H9 (cell line): Measurements from ENCODE around the gene PON2. TPM values are rescaled to one million over a fixed set of nuclear protein-coding genes. Genes with fewer than 3 reads are reported as not detected.

Source experiments
- DNase-seq: peaks from one replicate; pipeline ENCODE4 v3.0.0-alpha.2; 2017
- H2AFZ ChIP-seq: one replicate; pipeline ENCODE4 v1.6.1; 2013; ENCODE audit warnings: mild to moderate bottlenecking, low read length, control low read depth, moderate library complexity
- H2AK5ac ChIP-seq: 2 replicates; pipeline ENCODE4 v1.6.1; 2013; ENCODE audit warnings: low read length, control low read depth, mixed read lengths; ENCODE audit not compliant: insufficient read length
- H2BK120ac ChIP-seq: one replicate; pipeline ENCODE4 v1.6.1; 2013; ENCODE audit warnings: low read depth, mild to moderate bottlenecking, low read length, control low read depth, inconsistent platforms; ENCODE audit not compliant: poor library complexity, severe bottlenecking
- H2BK12ac ChIP-seq: 2 replicates; pipeline ENCODE4 v1.6.1; 2013; ENCODE audit warnings: low read length, control low read depth, mixed read lengths, low read depth; ENCODE audit not compliant: insufficient read length
- H2BK15ac ChIP-seq: 2 replicates; pipeline ENCODE4 v1.6.1; 2013; ENCODE audit warnings: low read depth, low read length, control low read depth
- H2BK20ac ChIP-seq: one replicate; pipeline ENCODE4 v1.6.1; 2013; ENCODE audit warnings: low read depth, mild to moderate bottlenecking, low read length, control low read depth, inconsistent platforms; ENCODE audit not compliant: poor library complexity, severe bottlenecking
- H2BK5ac ChIP-seq: 2 replicates; pipeline ENCODE4 v1.6.1; 2013; ENCODE audit warnings: low read length, control low read depth, mixed read lengths; ENCODE audit not compliant: insufficient read length
- H3K14ac ChIP-seq: 2 replicates; pipeline ENCODE4 v1.6.1; 2013; ENCODE audit warnings: low read length, control low read depth; ENCODE audit not compliant: insufficient read depth
- H3K18ac ChIP-seq: 2 replicates; pipeline ENCODE4 v1.6.1; 2013; ENCODE audit warnings: low read depth, mild to moderate bottlenecking, mixed read lengths, low read length, control low read depth; ENCODE audit not compliant: insufficient read length
- H3K23ac ChIP-seq: 2 replicates; pipeline ENCODE4 v1.6.1; 2013; ENCODE audit warnings: low read length, control low read depth, mixed read lengths, low read depth; ENCODE audit not compliant: insufficient read length
- H3K23me2 ChIP-seq: 2 replicates; pipeline ENCODE4 v1.6.1; 2013; ENCODE audit warnings: low read depth, mild to moderate bottlenecking, mixed read lengths, low read length, control low read depth; ENCODE audit not compliant: insufficient read length, poor library complexity, severe bottlenecking
- H3K27ac ChIP-seq: 2 replicates; pipeline ENCODE4 v1.5.1; 2013; ENCODE audit warnings: low read length, control low read depth, mixed read lengths, low read depth; ENCODE audit not compliant: insufficient read length
- H3K27me3 ChIP-seq: 2 replicates; pipeline ENCODE4 v1.6.1; 2013; ENCODE audit warnings: low read length, control low read depth, inconsistent platforms; ENCODE audit not compliant: insufficient read depth
- H3K4ac ChIP-seq: 2 replicates; pipeline ENCODE4 v1.6.1; 2013; ENCODE audit warnings: low read depth, mild to moderate bottlenecking, control low read depth, inconsistent platforms, low read length, moderate library complexity
- H3K4me1 ChIP-seq: 2 replicates; pipeline ENCODE4 v1.6.1; 2013; ENCODE audit warnings: low read length, control low read depth, inconsistent platforms; ENCODE audit not compliant: insufficient read depth
- H3K4me2 ChIP-seq: 2 replicates; pipeline ENCODE4 v1.6.1; 2013; ENCODE audit warnings: low read length, control low read depth, mixed read lengths; ENCODE audit not compliant: insufficient read length, insufficient read depth
- H3K56ac ChIP-seq: 2 replicates; pipeline ENCODE4 v1.6.1; 2013; ENCODE audit warnings: low read depth, mild to moderate bottlenecking, mixed read lengths, low read length, control low read depth; ENCODE audit not compliant: insufficient read length
- H3K79me1 ChIP-seq: 2 replicates; pipeline ENCODE4 v1.6.1; 2013; ENCODE audit warnings: low read depth, mild to moderate bottlenecking, moderate library complexity, low read length, control low read depth, inconsistent platforms; ENCODE audit not compliant: insufficient read depth, poor library complexity, severe bottlenecking
- H3K79me2 ChIP-seq: 2 replicates; pipeline ENCODE4 v1.6.1; 2013; ENCODE audit warnings: low read length, control low read depth, inconsistent platforms; ENCODE audit not compliant: insufficient read depth
- H3K9ac ChIP-seq: 2 replicates; pipeline ENCODE4 v1.6.1; 2013; ENCODE audit warnings: low read length, control low read depth, mixed read lengths; ENCODE audit not compliant: insufficient read length; ENCODE audit errors: extremely low read depth
- H3K9me3 ChIP-seq: one replicate; pipeline ENCODE4 v1.6.1; 2013; ENCODE audit warnings: low read depth, low read length, inconsistent platforms; ENCODE audit not compliant: control insufficient read depth
- H3T11ph ChIP-seq: one replicate; pipeline ENCODE4 v1.6.1; 2013; ENCODE audit warnings: mild to moderate bottlenecking, low read length, control low read depth, inconsistent platforms
- H4K20me1 ChIP-seq: one replicate; pipeline ENCODE4 v1.6.1; 2013; ENCODE audit not compliant: control insufficient read depth, insufficient read length, insufficient read depth
- H4K5ac ChIP-seq: 2 replicates; pipeline ENCODE4 v1.6.1; 2013; ENCODE audit warnings: low read depth, mild to moderate bottlenecking, mixed read lengths, low read length, control low read depth; ENCODE audit not compliant: insufficient read length
- H4K8ac ChIP-seq: replicated peaks from 2 replicates; pipeline ENCODE4 v1.6.1; 2013; ENCODE audit warnings: low read length, control low read depth, mixed read lengths, low read depth; ENCODE audit not compliant: insufficient read length
- H4K91ac ChIP-seq: 2 replicates; pipeline ENCODE4 v1.6.1; 2013; ENCODE audit warnings: low read depth, mild to moderate bottlenecking, moderate library complexity, mixed read lengths, low read length, control low read depth; ENCODE audit not compliant: insufficient read length
- H3K27ac Mint-ChIP-seq, 3 experiments: 2 replicates in 2 of 3; 3 replicates in 1 of 3; pipeline ENCODE4 v1.8.0; 2020 to 2021; ENCODE audit warnings: mixed read lengths in 3 of 3, mild to moderate bottlenecking in 1 of 3, moderate library complexity in 1 of 3
- H3K27me3 Mint-ChIP-seq: 2 replicates; pipeline ENCODE4 v1.8.0; 2021; ENCODE audit warnings: low read depth, mild to moderate bottlenecking, moderate library complexity, mixed read lengths
- H3K36me3 Mint-ChIP-seq, 3 experiments: 2 replicates in 2 of 3; 3 replicates in 1 of 3; pipeline ENCODE4 v1.8.0; 2020 to 2021; ENCODE audit warnings: low read depth in 3 of 3, mixed read lengths in 3 of 3; ENCODE audit not compliant: insufficient read depth in 1 of 3
- H3K4me1 Mint-ChIP-seq, 2 experiments: 2 replicates each; pipeline ENCODE4 v1.8.0; 2020; ENCODE audit warnings: mixed read lengths in 2 of 2
- H3K4me3 Mint-ChIP-seq, 2 experiments: 2 replicates in 1 of 2; 3 replicates in 1 of 2; pipeline ENCODE4 v1.8.0; 2020 to 2021; ENCODE audit warnings: mild to moderate bottlenecking in 2 of 2, mixed read lengths in 2 of 2, moderate library complexity in 1 of 2
- H3K9me3 Mint-ChIP-seq, 2 experiments: 2 replicates in 1 of 2; 3 replicates in 1 of 2; pipeline ENCODE4 v1.8.0; 2020; ENCODE audit warnings: mild to moderate bottlenecking in 2 of 2, mixed read lengths in 2 of 2, moderate library complexity in 1 of 2
- WGBS: extraction: QIAGEN DNeasy Blood & Tissue Kit; methylation state at CpG from one replicate; pipeline ENCODE4 v1.1.7; 2013; ENCODE audit warnings: missing lambda C conversion rate, low lambda C conversion rate, mixed read lengths; ENCODE audit not compliant: insufficient read length; ENCODE audit errors: extremely low coverage; 5-methylcytosine and 5-hydroxymethylcytosine counted together
- total RNA-seq: library from RNA; stranded (reverse); gene quantifications from 2 replicates; pipeline ENCODE4 v1.2.1, GENCODE V29; 2021
- TF ChIP-seq, protein P1 (sequence below): fragments of 200-600 bp; sonication (generic); conservative IDR thresholded peaks from 3 replicates; pipeline ENCODE4 v1.8.0; 2021; ENCODE audit warnings: antibody characterized with exemption, mild to moderate bottlenecking

PON2 gene
- total RNA-seq, 1 experiment from 2014 or later: 26.7 TPM

DNA sequence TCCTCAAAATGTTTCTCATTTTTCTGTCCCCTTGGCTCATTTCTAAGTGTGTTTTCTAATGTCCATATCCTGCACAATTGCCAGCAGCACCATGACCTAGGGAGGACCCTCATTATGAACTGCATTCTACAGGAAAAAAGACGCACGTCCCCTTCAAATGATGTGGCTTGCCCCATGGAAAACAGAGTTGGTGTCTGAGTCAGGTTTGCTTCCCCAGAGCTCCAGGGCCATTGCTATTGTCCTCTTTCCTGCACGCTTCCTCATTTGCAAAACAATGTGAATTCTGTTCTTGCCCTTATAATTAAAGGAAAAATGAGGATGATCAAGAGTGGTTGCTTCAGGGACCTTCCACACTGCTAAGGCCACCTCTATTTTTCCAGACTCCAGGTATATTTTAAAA lies 36.2 kb upstream of the PON2 start:
- Histone ChIP-seq H3K4ac (no peak overlapping the region), H3K23me2 (no peaks in the 10 kb centered on the region), H4K20me1 (no peaks in the 10 kb centered on the region), H2BK12ac (no peak overlapping the region), H3K79me2 (no peaks in the 10 kb centered on the region), H3K23ac (no peak overlapping the region), H3K27ac (no peak overlapping the region), H3K14ac (no peak overlapping the region), H3K79me1 (no peaks in the 10 kb centered on the region), H4K5ac (no peak overlapping the region), H2BK5ac (no peak overlapping the region), H2BK20ac (no peak overlapping the region), H2BK15ac (no peak overlapping the region), H3K9ac (no peak overlapping the region), H2AK5ac (no peak overlapping the region), H3K56ac (no peak overlapping the region), H3K27me3 (no peaks in the 10 kb centered on the region), H3K18ac (no peak overlapping the region), H3K4me2 (no peak overlapping the region), H3T11ph (no peak overlapping the region), H3K4me1 (peaks cover 4% of the 10 kb centered on the region; the same call in 1 of the 2 replicates), H3K9me3 (no peaks in the 10 kb centered on the region), H4K8ac (no peak overlapping the region), H2AFZ (peak overlapping the region; percentile 64), H4K91ac (no peak overlapping the region), H2BK120ac (no peak overlapping the region)
- WGBS: no CpG with 5 or more reads among the region's 3 CpGs
- H3K4me1 Mint-ChIP-seq: peaks cover 34 to 41% of the 10 kb centered on the region in 2 experiments
- no peak for DNase-seq
- no peaks in the 10 kb centered on the region for H3K9me3 Mint-ChIP-seq
- H3K27me3 Mint-ChIP-seq: no peaks in the 10 kb centered on the region
- peak overlapping the region; percentile 0 to 76 (median 23); a peak in 3 of 7 replicates for H3K27ac Mint-ChIP-seq
- no peaks in the 10 kb centered on the region; a peak in 1 of 7 replicates for H3K36me3 Mint-ChIP-seq
- TF ChIP-seq, protein P1, sequence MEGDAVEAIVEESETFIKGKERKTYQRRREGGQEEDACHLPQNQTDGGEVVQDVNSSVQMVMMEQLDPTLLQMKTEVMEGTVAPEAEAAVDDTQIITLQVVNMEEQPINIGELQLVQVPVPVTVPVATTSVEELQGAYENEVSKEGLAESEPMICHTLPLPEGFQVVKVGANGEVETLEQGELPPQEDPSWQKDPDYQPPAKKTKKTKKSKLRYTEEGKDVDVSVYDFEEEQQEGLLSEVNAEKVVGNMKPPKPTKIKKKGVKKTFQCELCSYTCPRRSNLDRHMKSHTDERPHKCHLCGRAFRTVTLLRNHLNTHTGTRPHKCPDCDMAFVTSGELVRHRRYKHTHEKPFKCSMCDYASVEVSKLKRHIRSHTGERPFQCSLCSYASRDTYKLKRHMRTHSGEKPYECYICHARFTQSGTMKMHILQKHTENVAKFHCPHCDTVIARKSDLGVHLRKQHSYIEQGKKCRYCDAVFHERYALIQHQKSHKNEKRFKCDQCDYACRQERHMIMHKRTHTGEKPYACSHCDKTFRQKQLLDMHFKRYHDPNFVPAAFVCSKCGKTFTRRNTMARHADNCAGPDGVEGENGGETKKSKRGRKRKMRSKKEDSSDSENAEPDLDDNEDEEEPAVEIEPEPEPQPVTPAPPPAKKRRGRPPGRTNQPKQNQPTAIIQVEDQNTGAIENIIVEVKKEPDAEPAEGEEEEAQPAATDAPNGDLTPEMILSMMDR: no peak
- no peak overlapping the region for H3K4me3 Mint-ChIP-seq
